ENCODE measurements around the gene ST3GAL3. TPM values are rescaled to one million over a fixed set of nuclear protein-coding genes. Genes with fewer than 3 reads are reported as not detected.
A peak's percentile ranks its signal among the peaks of the same experiment; 100 is the strongest.

The ST3GAL3 gene
- total RNA-seq, 1 experiment from 2014 or later, result 8.3 TPM

GRCh38 chr1:43849670-43850069 lies 142.3 kb downstream of the ST3GAL3 start:
- Histone ChIP-seq H3K79me2 (ENCODE audit: insufficient read depth, low read length) (no peaks in the 10 kb centered on the region), H2BK15ac (ENCODE audit: low read depth, low read length) (no peak overlapping the region), H3K14ac (ENCODE audit: insufficient read depth, low read length) (no peak overlapping the region), H3K9ac (ENCODE audit: extremely low read depth, insufficient read length, low read length) (no peak overlapping the region), H2AFZ (ENCODE audit: low read length) (no peak overlapping the region), H4K8ac (replicated peaks; ENCODE audit: insufficient read length, low read depth, low read length) (no peak overlapping the region), H3K4ac (ENCODE audit: low read depth, low read length) (no peak overlapping the region), H3K4me1 (ENCODE audit: insufficient read depth, low read length) (no peaks in the 10 kb centered on the region), H3K27me3 (ENCODE audit: insufficient read depth, low read length) (no peaks in the 10 kb centered on the region), H3K23ac (ENCODE audit: insufficient read length, low read depth, low read length) (no peak overlapping the region), H4K5ac (ENCODE audit: insufficient read length, low read depth, low read length) (no peak overlapping the region), H3T11ph (ENCODE audit: low read length) (no peak overlapping the region), H3K79me1 (ENCODE audit: insufficient read depth, low read depth, low read length, poor library complexity, severe bottlenecking) (no peaks in the 10 kb centered on the region), H2BK5ac (ENCODE audit: insufficient read length, low read length) (no peak overlapping the region), H3K9me3 (ENCODE audit: control insufficient read depth, low read depth, low read length) (no peaks in the 10 kb centered on the region), H2BK120ac (ENCODE audit: low read depth, low read length, poor library complexity, severe bottlenecking) (no peak overlapping the region), H3K27ac (ENCODE audit: insufficient read length, low read depth, low read length) (no peak overlapping the region), H2AK5ac (ENCODE audit: insufficient read length, low read length) (no peak overlapping the region), H3K4me2 (ENCODE audit: insufficient read depth, insufficient read length, low read length) (no peak overlapping the region), H3K56ac (ENCODE audit: insufficient read length, low read depth, low read length) (no peak overlapping the region), H3K18ac (ENCODE audit: insufficient read length, low read depth, low read length) (no peak overlapping the region), H2BK12ac (ENCODE audit: insufficient read length, low read depth, low read length) (no peak overlapping the region), H3K23me2 (ENCODE audit: insufficient read length, low read depth, low read length, poor library complexity, severe bottlenecking) (no peaks in the 10 kb centered on the region), H4K20me1 (ENCODE audit: control insufficient read depth, insufficient read depth, insufficient read length) (no peaks in the 10 kb centered on the region), H2BK20ac (ENCODE audit: low read depth, low read length, poor library complexity, severe bottlenecking) (no peak overlapping the region), H4K91ac (ENCODE audit: insufficient read length, low read depth, low read length) (no peak overlapping the region)
- no peaks in the 10 kb centered on the region for H3K27me3 Mint-ChIP-seq (ENCODE audit: low read depth)
- H3K27ac Mint-ChIP-seq, result peak overlapping the region in 1 of 3 experiments; percentile 27; a peak in 1 of 7 replicates
- H3K9me3 Mint-ChIP-seq, result no peaks in the 10 kb centered on the region
- no peak for DNase-seq
- H3K36me3 Mint-ChIP-seq (ENCODE audit: insufficient read depth in 1 of 3, low read depth in 3 of 3), result no peaks in the 10 kb centered on the region
- no CpG with 5 or more reads among the region's 1 CpG for WGBS (ENCODE audit: extremely low coverage, insufficient read length, low lambda C conversion rate)
- no peak overlapping the region for H3K4me3 Mint-ChIP-seq
- no peak for TF ChIP-seq CTCF (conservative IDR thresholded peaks at IDR 0.05)
- H3K4me1 Mint-ChIP-seq, result peaks cover 2 to 10% of the 10 kb centered on the region in 2 experiments; a peak in 3 of 4 replicates
